Measurements from ENCODE around the gene ADARB2.
"Not testable (repeated sequence)": the region's sequence is repeated elsewhere in the genome, so short reads cannot be mapped to it uniquely, and the experiment has no call there.

Gene ADARB2

GRCh38 chr10:1266033-1266802 is 471.1 kb downstream of the ADARB2 start:
- no peak for DNase-seq

GRCh38 chr10:1264001-1264400 is 473.3 kb downstream of the ADARB2 start:
- no peak for DNase-seq

GRCh38 chr10:1257274-1257673 is 480.1 kb downstream of the ADARB2 start:
- DNase-seq, result no peak

- DNase-seq, result no peak
These were observed 480.9 kb downstream of the ADARB2 start for GRCh38 chr10:1256432-1256725.

GRCh38 chr10:1255600-1256431 is 481.5 kb downstream of the ADARB2 start:
- DNase-seq, result no peak

- no peak for DNase-seq
These were observed 482.2 kb downstream of the ADARB2 start for GRCh38 chr10:1255118-1255517.

GRCh38 chr10:1253523-1254353 is 483.6 kb downstream of the ADARB2 start:
- no peak for DNase-seq

- no peak for DNase-seq
These were observed 485.6 kb downstream of the ADARB2 start for GRCh38 chr10:1251769-1252168.

GRCh38 chr10:1249142-1249920 is 488.0 kb downstream of the ADARB2 start:
- DNase-seq, result no peak

GRCh38 chr10:1248262-1248630 is 489.1 kb downstream of the ADARB2 start:
- not testable (repeated sequence) for DNase-seq

GRCh38 chr10:1247598-1248261 is 489.6 kb downstream of the ADARB2 start:
- no peak for DNase-seq

- no peak for DNase-seq
These were observed 492.8 kb downstream of the ADARB2 start for GRCh38 chr10:1244493-1244892.

- no peak for DNase-seq
These were observed 493.7 kb downstream of the ADARB2 start for GRCh38 chr10:1243486-1244234.

GRCh38 chr10:1242975-1243374 is 494.4 kb downstream of the ADARB2 start:
- DNase-seq, result no peak

- no peak for DNase-seq
These were observed 495.1 kb downstream of the ADARB2 start for GRCh38 chr10:1241973-1242935.

- DNase-seq, result no peak
These were observed 495.9 kb downstream of the ADARB2 start for GRCh38 chr10:1241322-1241890.

GRCh38 chr10:1240341-1240775 is 497.0 kb downstream of the ADARB2 start:
- DNase-seq, result no peak

GRCh38 chr10:1233031-1233430 is 504.3 kb downstream of the ADARB2 start:
- no peak for DNase-seq

- DNase-seq, result no peak
These were observed 505.0 kb downstream of the ADARB2 start for GRCh38 chr10:1232164-1232911.
